Left lung (tissue), 10 donors: ENCODE measurements around the gene AP2A2. TPM values are rescaled to one million over a fixed set of nuclear protein-coding genes. Genes with fewer than 3 reads are reported as not detected.

Experiments used
- ATAC-seq: fragments of 200-7000 bp; cut with Tn5 transposase; one replicate; pipeline ENCODE4 v1.9.1; 2020; ENCODE audit warnings: moderate library complexity
- DNase-seq, 4 donors: peaks; one replicate each; pipeline ENCODE4 v3.0.0-alpha.2; 2013 to 2020
- H3K27ac ChIP-seq, 2 donors: fragments of 200-600 bp; sonication (generic) in 1 of 2; one replicate each; pipeline versions ENCODE4 v1.5.0 to v1.8.0; 2020 to 2021
- H3K27me3 ChIP-seq, 2 donors: fragments of 200-600 bp; sonication (generic) in 1 of 2; one replicate each; pipeline versions ENCODE4 v1.5.0 to v1.8.0; 2020 to 2021
- H3K36me3 ChIP-seq, 2 donors: fragments of 200-600 bp; sonication (generic) in 1 of 2; one replicate each; pipeline versions ENCODE4 v1.5.0 to v1.8.0; 2020 to 2021
- H3K4me1 ChIP-seq, 2 donors: fragments of 200-600 bp; one replicate each; pipeline ENCODE4 v1.8.0; 2021
- H3K4me3 ChIP-seq, 2 donors: fragments of 200-600 bp; sonication (generic) in 1 of 2; one replicate each; pipeline versions ENCODE4 v1.5.0 to v1.8.0; 2020 to 2021; ENCODE audit warnings: mild to moderate bottlenecking in 1 of 2
- H3K9me3 ChIP-seq, 2 donors: fragments of 200-600 bp; sonication (generic) in 1 of 2; one replicate each; pipeline versions ENCODE4 v1.5.0 to v1.8.0; 2020 to 2021
- intact Hi-C, 2 donors: fragments of 100-400 bp; cut with DNase I; formaldehyde crosslinking; loops; one replicate each; pipeline versions ENCODE4 v1.11.2 to v1.14.2; 2022
- polyA plus RNA-seq, 6 donors: library from polyadenylated mRNA; unstranded; fragments of 120-200 nt; gene quantifications; one replicate each; pipeline ENCODE4 v1.2.1, GENCODE V29; 2013; ENCODE audit not compliant: insufficient read length in 6 of 6
- total RNA-seq, 2 donors: library from RNA; stranded (reverse); fragmentation: NEBNext Ultra II Directional; extraction: Animal tissue kit (Norgen Biotek cat#: 25700); gene quantifications; one replicate each; pipeline ENCODE4 v1.2.1, GENCODE V29; 2021
- TF ChIP-seq, protein P1 (sequence below), 2 donors: fragments of 200-600 bp; sonication (generic) in 1 of 2; IDR thresholded peaks; one replicate each; pipeline versions ENCODE4 v1.5.0 to v1.8.0; 2021; ENCODE audit warnings: antibody characterized with exemption in 2 of 2
- donor health status: DM: no; HTN: yes; CAD: no.
- donor health status: DM: no; HTN: no; CAD: no.

The AP2A2 gene
- total and polyA plus RNA-seq, 8 donors, result 77.0 to 98.4 (median 83.0) TPM

DNA sequence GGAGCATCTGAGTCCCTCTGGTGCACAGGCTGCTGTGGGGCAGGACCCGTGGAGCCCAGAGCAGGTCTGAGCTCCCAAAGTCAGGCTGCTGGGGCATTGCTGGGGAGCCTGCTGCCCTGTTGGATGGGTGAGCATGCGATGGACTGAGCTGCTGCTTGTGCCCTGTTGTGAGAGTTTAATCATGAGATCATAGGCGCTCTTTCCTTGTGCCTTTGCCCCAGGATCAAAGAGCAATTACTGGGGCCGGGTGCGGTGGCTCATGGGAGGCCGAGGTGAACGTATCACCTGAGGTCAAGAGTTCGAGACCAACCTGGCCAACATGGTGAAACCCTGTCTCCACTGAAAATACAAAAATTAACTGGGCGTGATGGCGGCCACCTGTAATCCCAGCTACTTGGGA lies 73.3 kb downstream of the AP2A2 start:
- Histone ChIP-seq H3K27me3 (no peaks in the 10 kb centered on the region), H3K27ac (no peak overlapping the region), H3K36me3 (peaks cover 0 to 96% of the 10 kb centered on the region in 2 donors), H3K4me1 (no peaks in the 10 kb centered on the region), H3K9me3 (no peaks in the 10 kb centered on the region), H3K4me3 (no peak overlapping the region)
- intact Hi-C loops, result no loop called here
- TF ChIP-seq, protein P1, sequence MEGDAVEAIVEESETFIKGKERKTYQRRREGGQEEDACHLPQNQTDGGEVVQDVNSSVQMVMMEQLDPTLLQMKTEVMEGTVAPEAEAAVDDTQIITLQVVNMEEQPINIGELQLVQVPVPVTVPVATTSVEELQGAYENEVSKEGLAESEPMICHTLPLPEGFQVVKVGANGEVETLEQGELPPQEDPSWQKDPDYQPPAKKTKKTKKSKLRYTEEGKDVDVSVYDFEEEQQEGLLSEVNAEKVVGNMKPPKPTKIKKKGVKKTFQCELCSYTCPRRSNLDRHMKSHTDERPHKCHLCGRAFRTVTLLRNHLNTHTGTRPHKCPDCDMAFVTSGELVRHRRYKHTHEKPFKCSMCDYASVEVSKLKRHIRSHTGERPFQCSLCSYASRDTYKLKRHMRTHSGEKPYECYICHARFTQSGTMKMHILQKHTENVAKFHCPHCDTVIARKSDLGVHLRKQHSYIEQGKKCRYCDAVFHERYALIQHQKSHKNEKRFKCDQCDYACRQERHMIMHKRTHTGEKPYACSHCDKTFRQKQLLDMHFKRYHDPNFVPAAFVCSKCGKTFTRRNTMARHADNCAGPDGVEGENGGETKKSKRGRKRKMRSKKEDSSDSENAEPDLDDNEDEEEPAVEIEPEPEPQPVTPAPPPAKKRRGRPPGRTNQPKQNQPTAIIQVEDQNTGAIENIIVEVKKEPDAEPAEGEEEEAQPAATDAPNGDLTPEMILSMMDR (IDR thresholded peaks at IDR 0.05), result no peak
- ATAC-seq (no peak), DNase-seq (no peak)

DNA sequence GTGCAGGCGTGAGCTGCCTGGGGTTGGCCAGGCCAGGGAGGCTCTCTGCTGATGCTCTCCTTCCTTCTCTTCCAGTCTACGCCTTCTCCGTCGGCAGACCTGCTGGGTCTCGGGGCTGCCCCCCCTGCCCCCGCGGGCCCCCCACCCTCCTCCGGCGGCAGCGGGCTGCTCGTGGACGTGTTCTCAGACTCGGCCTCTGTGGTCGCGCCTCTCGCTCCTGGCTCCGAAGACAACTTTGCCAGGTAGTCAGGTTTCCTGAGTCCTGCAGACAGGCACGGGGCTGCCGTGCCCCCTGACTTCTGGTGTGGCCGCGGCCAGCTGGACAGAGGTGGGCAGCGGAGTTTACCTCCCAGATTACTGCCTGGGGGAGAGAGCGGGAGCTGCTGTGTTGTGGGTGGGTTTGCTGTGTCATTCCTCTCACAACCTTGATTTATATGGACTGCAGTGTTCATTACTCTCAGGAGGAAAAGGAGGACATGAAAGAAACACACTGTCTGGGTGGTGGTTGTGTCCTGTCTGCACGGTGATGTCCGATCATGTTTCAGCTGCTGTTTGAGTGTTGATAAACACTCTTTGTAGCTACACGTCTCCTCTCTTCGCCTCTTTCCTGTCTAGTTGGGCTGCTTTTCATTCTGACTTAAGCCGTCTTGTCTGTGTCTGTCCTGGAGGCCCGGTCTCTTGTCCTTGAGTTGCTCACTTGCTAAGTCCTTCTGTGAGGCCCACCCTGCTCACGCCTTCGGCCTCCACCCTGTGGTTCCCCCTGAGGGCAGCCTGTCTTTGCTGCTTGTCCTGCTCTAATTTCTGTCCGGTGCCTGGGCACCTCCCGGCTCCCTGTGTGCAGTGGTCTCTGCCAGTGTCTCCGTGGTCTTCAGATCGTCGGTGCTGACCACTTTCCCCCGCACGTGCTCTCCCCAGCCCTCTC lies 74.9 kb downstream of the AP2A2 start:
- intact Hi-C loops, result no loop called here
- TF ChIP-seq, protein P1 (IDR thresholded peaks at IDR 0.05), result no peak
- no peak overlapping the region for H3K27ac ChIP-seq
- no peak for ATAC-seq
- DNase-seq, result no peak
- no peaks in the 10 kb centered on the region for H3K27me3 ChIP-seq
- no peaks in the 10 kb centered on the region for H3K4me1 ChIP-seq
- H3K36me3 ChIP-seq, result peaks cover 0 to 99% of the 10 kb centered on the region in 2 donors
- no peaks in the 10 kb centered on the region for H3K9me3 ChIP-seq
- no peak overlapping the region for H3K4me3 ChIP-seq

DNA sequence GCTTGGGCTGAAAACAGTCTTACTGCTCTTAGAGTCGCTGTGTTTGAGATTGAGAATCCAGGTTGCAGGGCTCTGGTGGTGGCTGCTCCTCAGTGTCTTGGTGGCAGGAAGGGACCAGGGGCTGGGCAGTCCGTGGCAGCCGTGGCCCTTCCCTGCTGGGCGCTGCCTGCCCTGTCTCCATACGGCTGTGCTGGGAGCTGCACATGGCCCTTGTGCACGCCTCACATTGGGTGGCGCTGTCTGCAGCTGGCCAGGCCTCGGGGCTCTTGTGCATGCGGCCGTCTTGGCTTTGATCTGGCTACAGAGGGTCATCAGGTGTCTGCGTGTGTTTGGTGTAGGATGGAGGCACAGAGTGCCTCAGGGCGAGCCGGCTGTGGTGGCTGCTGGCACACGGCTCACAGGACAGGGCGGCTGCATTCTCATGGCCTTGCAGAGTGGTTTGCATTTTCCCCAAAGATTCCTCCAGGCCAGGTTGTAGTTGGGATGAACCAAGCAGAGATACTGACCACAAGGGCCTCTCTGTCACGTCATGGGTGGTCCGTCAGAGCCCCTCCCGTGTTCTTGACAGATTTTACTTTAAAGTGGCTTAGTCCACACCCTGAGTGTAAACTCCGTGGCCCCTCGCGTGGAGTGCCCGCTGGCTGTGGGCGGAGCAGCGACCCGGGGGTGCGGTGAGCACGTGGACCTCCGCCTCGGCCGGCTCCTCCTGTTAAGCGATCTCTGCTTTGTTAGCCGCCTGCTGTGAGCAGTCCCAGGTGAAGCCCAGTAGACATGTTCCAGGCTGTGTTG lies 76.1 kb downstream of the AP2A2 start:
- TF ChIP-seq, protein P1 (IDR thresholded peaks at IDR 0.05), result no peak
- intact Hi-C loops, result no loop called here
- no peaks in the 10 kb centered on the region for H3K27me3 ChIP-seq
- H3K36me3 ChIP-seq, result peaks cover 0 to 99% of the 10 kb centered on the region in 2 donors
- H3K9me3 ChIP-seq, result no peaks in the 10 kb centered on the region
- no peak for ATAC-seq
- H3K4me3 ChIP-seq, result no peak overlapping the region
- H3K4me1 ChIP-seq, result no peaks in the 10 kb centered on the region
- no peak for DNase-seq
- no peak overlapping the region for H3K27ac ChIP-seq

DNA sequence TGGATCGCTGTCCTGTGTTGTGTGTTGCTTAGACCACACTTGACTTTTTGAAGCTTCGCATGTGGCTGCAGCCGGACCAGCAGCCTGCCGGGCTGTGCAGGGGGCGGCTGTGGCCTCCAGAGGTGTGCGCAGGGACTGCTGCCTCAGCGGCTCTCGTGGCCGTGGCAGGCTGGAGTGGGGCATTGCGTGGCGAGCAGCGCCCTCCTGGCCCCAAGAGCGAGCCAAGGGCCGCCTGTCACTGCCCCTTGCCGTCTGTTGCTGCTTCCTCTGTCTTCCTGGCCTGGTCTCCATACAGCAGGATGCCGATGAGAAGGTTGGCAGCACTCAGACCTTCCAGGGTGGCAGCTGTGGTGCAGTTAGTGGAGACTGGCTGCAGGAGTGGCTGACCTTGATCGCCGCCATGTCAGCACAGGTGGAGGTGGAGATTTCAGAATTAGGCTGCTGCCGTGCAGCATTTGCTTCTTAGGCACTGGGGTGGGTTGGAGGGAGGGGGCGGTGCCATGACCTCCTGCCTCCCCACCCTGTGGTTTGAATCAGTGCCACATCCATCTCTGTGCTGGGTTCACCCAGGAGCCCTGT lies 76.8 kb downstream of the AP2A2 start:
- H3K27ac ChIP-seq, result no peak overlapping the region
- H3K9me3 ChIP-seq, result no peaks in the 10 kb centered on the region
- ATAC-seq (no peak), DNase-seq (no peak)
- no peak overlapping the region for H3K4me3 ChIP-seq
- H3K27me3 ChIP-seq, result no peaks in the 10 kb centered on the region
- TF ChIP-seq, protein P1 (IDR thresholded peaks at IDR 0.05), result no peak
- H3K4me1 ChIP-seq, result no peaks in the 10 kb centered on the region
- intact Hi-C loops, result no loop called here
- H3K36me3 ChIP-seq, result peaks cover 0 to 99% of the 10 kb centered on the region in 2 donors

DNA sequence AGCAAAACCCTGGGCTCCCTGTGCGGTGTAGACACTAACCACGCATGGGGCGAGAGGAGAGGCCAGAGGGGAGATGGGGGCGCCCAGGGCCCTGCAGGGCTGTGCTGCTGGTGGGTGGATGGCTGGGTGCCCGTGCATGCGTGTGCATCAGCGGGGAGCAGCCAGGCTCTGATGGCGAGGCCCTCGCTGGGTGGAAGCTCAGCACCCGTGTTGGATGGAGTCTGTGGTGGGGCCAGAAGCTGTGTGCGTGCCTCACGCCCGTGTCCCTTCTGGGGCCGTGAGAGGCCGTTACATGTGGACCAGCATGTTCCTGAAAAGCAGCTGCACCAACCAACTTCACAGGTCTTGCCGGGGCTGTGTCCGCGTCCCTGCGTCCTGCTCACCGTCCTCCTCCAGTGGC lies 77.5 kb downstream of the AP2A2 start:
- TF ChIP-seq, protein P1 (IDR thresholded peaks at IDR 0.05), result no peak
- Histone ChIP-seq H3K4me1 (no peaks in the 10 kb centered on the region), H3K4me3 (no peak overlapping the region), H3K27ac (no peak overlapping the region), H3K9me3 (no peaks in the 10 kb centered on the region), H3K27me3 (no peaks in the 10 kb centered on the region), H3K36me3 (peaks cover 0 to 100% of the 10 kb centered on the region in 2 donors)
- DNase-seq (no peak), ATAC-seq (no peak)
- intact Hi-C loops, result no loop called here
